Stimulated activated CD4-positive, alpha-beta T cell treated with anti-CD3 and anti-CD28 coated beads, Interleukin-2, amount 100 ng/mL, for 48 hours (primary cell): ENCODE results near the gene ANO9.
"Not testable (repeated sequence)": the region's sequence is repeated elsewhere in the genome, so short reads cannot be mapped to it uniquely, and the experiment has no call there.

Source experiments
- DNase-seq, 2 donors: peaks; one replicate each; pipeline ENCODE4 v3.0.0-alpha.2; 2020

The ANO9 gene

GRCh38 chr11:450809-451451 lies 9.1 kb upstream of the ANO9 start:
- DNase-seq: peak; percentile 50 to 54

GRCh38 chr11:449889-450808 lies 8.3 kb upstream of the ANO9 start, which contains the start of gene PTDSS2:
PTDSS2 (plus strand) TSS chr11:450279; CDS start chr11:450456, 177 bp downstream.
- DNase-seq: peak; percentile 87

- peak; percentile 99 for DNase-seq
These were observed 6.3 kb upstream of the ANO9 start for GRCh38 chr11:447923-448731.

GRCh38 chr11:446891-447290 lies 5.1 kb upstream of the ANO9 start:
- no peak for DNase-seq

GRCh38 chr11:445765-446588 lies 4.2 kb upstream of the ANO9 start:
- no peak for DNase-seq

GRCh38 chr11:444396-445144 lies 2.8 kb upstream of the ANO9 start:
- no peak for DNase-seq

- DNase-seq: no peak
These were observed 1.9 kb upstream of the ANO9 start for GRCh38 chr11:443542-444199.

GRCh38 chr11:442611-443081 lies 835 bp upstream of the ANO9 start:
- DNase-seq: no peak

GRCh38 chr11:441043-441417 lies 781 bp downstream of the ANO9 start:
- no peak for DNase-seq

- DNase-seq: no peak
These were observed 1.5 kb downstream of the ANO9 start for GRCh38 chr11:440065-441042.

GRCh38 chr11:439315-440064 lies 2.3 kb downstream of the ANO9 start:
- DNase-seq: no peak

GRCh38 chr11:438101-438844 lies 3.5 kb downstream of the ANO9 start:
- no peak for DNase-seq

GRCh38 chr11:437228-437870 lies 4.5 kb downstream of the ANO9 start:
- no peak for DNase-seq

GRCh38 chr11:434999-435740 lies 6.6 kb downstream of the ANO9 start:
- DNase-seq: not testable (repeated sequence)

- no peak for DNase-seq
These were observed 7.3 kb downstream of the ANO9 start for GRCh38 chr11:434496-434895.

GRCh38 chr11:433641-434040 lies 8.2 kb downstream of the ANO9 start:
- no peak for DNase-seq

GRCh38 chr11:433111-433510 lies 8.7 kb downstream of the ANO9 start:
- no peak for DNase-seq
